ENCODE results near the gene NEMP1.
A peak's percentile ranks its signal among the peaks of the same experiment; 100 is the strongest.

NEMP1 gene

GRCh38 chr12:57109207-57110103 is 30.9 kb upstream of the NEMP1 start:
- DNase-seq, result no peak
- intact Hi-C loops (cut with DNase I), result no loop called here

GRCh38 chr12:57107456-57108155 is 29.0 kb upstream of the NEMP1 start:
- intact Hi-C loops (cut with DNase I), result no loop called here
- DNase-seq, result peak in 1 of 10 donors; percentile 49

- intact Hi-C loops (cut with DNase I), result no loop called here
- DNase-seq, result peak in 1 of 10 donors; percentile 71
Measured at GRCh38 chr12:57106021-57106708, 27.6 kb upstream of the NEMP1 start.

- DNase-seq, result peak in 1 of 10 donors; percentile 46
- intact Hi-C loops (cut with DNase I), result no loop called here
Measured at GRCh38 chr12:57105011-57105753, 26.6 kb upstream of the NEMP1 start.

- intact Hi-C loops (cut with DNase I), result no loop called here
Measured at GRCh38 chr12:57104292-57104910, 25.8 kb upstream of the NEMP1 start.

GRCh38 chr12:57103856-57104255 is 25.3 kb upstream of the NEMP1 start:
- intact Hi-C loops (cut with DNase I), result no loop called here
- no peak for DNase-seq

More at GRCh38 chr12:57104292-57104910, 25.8 kb upstream of the NEMP1 start:
- DNase-seq, result peak in 1 of 10 donors; percentile 58

- DNase-seq, result peak in 1 of 10 donors; percentile 42
- intact Hi-C loops (cut with DNase I), result no loop called here
Measured at GRCh38 chr12:57101892-57102695, 23.5 kb upstream of the NEMP1 start.

- intact Hi-C loops (cut with DNase I), result no loop called here
- peak in 1 of 10 donors; percentile 70 for DNase-seq
Measured at GRCh38 chr12:57099766-57100165, 21.2 kb upstream of the NEMP1 start.

GRCh38 chr12:57099047-57099714 is 20.6 kb upstream of the NEMP1 start:
- DNase-seq, result peak in 1 of 10 donors; percentile 56
- intact Hi-C loops (cut with DNase I), result no loop called here

GRCh38 chr12:57098546-57098945 is 20.0 kb upstream of the NEMP1 start:
- peak in 1 of 10 donors; percentile 29 for DNase-seq
- intact Hi-C loops (cut with DNase I), result no loop called here

GRCh38 chr12:57097554-57097835 is 18.9 kb upstream of the NEMP1 start:
- intact Hi-C loops (cut with DNase I), result no loop called here
- peak in 1 of 10 donors; percentile 22 for DNase-seq

GRCh38 chr12:57096748-57097553 is 18.4 kb upstream of the NEMP1 start:
- intact Hi-C loops (cut with DNase I), result no loop called here

GRCh38 chr12:57096099-57096572 is 17.5 kb upstream of the NEMP1 start:
- intact Hi-C loops (cut with DNase I), result no loop called here
- peak in 1 of 10 donors; percentile 73 for DNase-seq

More at GRCh38 chr12:57096748-57097553, 18.4 kb upstream of the NEMP1 start:
- DNase-seq, result peak in 1 of 10 donors; percentile 51

GRCh38 chr12:57095440-57095839 is 16.8 kb upstream of the NEMP1 start:
- intact Hi-C loops (cut with DNase I), result no loop called here
- DNase-seq, result peak in 2 of 10 donors; percentile 36 to 53

GRCh38 chr12:57094208-57095160 is 15.9 kb upstream of the NEMP1 start:
- intact Hi-C loops (cut with DNase I), result no loop called here
- DNase-seq, result peak in 2 of 10 donors; percentile 68 to 78

All from posterior cingulate gyrus (tissue), 11 donors.